DMS153 treated with DMSO at 0.1 percent for 48 hours (cell line): Measurements from ENCODE around the gene KEL.
"Not testable (repeated sequence)": the region's sequence is repeated elsewhere in the genome, so short reads cannot be mapped to it uniquely, and the experiment has no call there.

Experiments
- DNase-seq: peaks from one replicate; lab custom pipeline; 2025; ENCODE audit not compliant: unreplicated experiment; lab: John Stamatoyannopoulos, UW

KEL gene

GRCh38 chr7:142961973-142962926 lies at the start of gene KEL:
Gene KEL, minus strand, starts transcription at chr7:142962363. Its CDS starts 157 bp downstream, at chr7:142962206.
- DNase-seq: no peak

- DNase-seq: peak; percentile 59
Observed at GRCh38 chr7:143008007-143008901, 46.1 kb upstream of the KEL start.

GRCh38 chr7:143005632-143006260 lies 43.6 kb upstream of the KEL start:
- no peak for DNase-seq

GRCh38 chr7:143003393-143004051 lies 41.4 kb upstream of the KEL start:
- peak; percentile 5 for DNase-seq

GRCh38 chr7:143002898-143003297 lies 40.7 kb upstream of the KEL start:
- DNase-seq: no peak

- DNase-seq: no peak
Observed at GRCh38 chr7:143002106-143002505, 39.9 kb upstream of the KEL start.

- no peak for DNase-seq
Observed at GRCh38 chr7:143000648-143001047, 38.5 kb upstream of the KEL start.

- DNase-seq: no peak
Observed at GRCh38 chr7:142999793-143000192, 37.6 kb upstream of the KEL start.

GRCh38 chr7:142998966-142999365 lies 36.8 kb upstream of the KEL start:
- DNase-seq: no peak

GRCh38 chr7:142997456-142997989 lies 35.4 kb upstream of the KEL start:
- DNase-seq: no peak

GRCh38 chr7:142992427-142992826 lies 30.3 kb upstream of the KEL start:
- DNase-seq: no peak

- DNase-seq: no peak
Observed at GRCh38 chr7:142984297-142984696, 22.1 kb upstream of the KEL start.

- no peak for DNase-seq
Observed at GRCh38 chr7:142983825-142984224, 21.7 kb upstream of the KEL start.

GRCh38 chr7:142978402-142978801 lies 16.2 kb upstream of the KEL start:
- DNase-seq: not testable (repeated sequence)

- no peak for DNase-seq
Observed at GRCh38 chr7:142974626-142975025, 12.5 kb upstream of the KEL start.

GRCh38 chr7:142969183-142969582 lies 7.0 kb upstream of the KEL start:
- DNase-seq: no peak

GRCh38 chr7:142968229-142968628 lies 6.1 kb upstream of the KEL start:
- no peak for DNase-seq

GRCh38 chr7:142964502-142965246 lies 2.5 kb upstream of the KEL start:
- DNase-seq: no peak

GRCh38 chr7:142963993-142964392 lies 1.8 kb upstream of the KEL start:
- DNase-seq: no peak

GRCh38 chr7:142962991-142963390 lies 828 bp upstream of the KEL start:
- no peak for DNase-seq
